A549 (cell line): ENCODE results near the gene MBLAC1.

Experiments
- BHLHE40 ChIP-seq: IDR thresholded peaks from 2 replicates; pipeline ENCODE4 v1.6.1; 2012; ENCODE audit warnings: low read depth, low read length, inconsistent platforms
- CHD2 ChIP-seq: fragments of 150-350 bp; IDR thresholded peaks from 2 replicates; pipeline ENCODE4 v1.6.1; 2014; ENCODE audit warnings: low read length; ENCODE audit not compliant: partially characterized antibody
- CTCF ChIP-seq: fragments of >200 bp; sonication (Bioruptor Twin); formaldehyde crosslinking; IDR thresholded peaks from 3 replicates; pipeline ENCODE4 v1.5.1; 2016
- ELK1 ChIP-seq: fragments of 150-350 bp; IDR thresholded peaks from 2 replicates; pipeline ENCODE4 v1.6.1; 2014; ENCODE audit warnings: low read depth, mild to moderate bottlenecking, low read length
- HMGXB4 ChIP-seq: fragments of 250-450 bp; sonication (Bioruptor Pico); IDR thresholded peaks from 2 replicates; pipeline ENCODE4 v1.5.0; 2021; ENCODE audit warnings: mild to moderate bottlenecking, moderate library complexity, borderline replicate concordance
- MYC ChIP-seq: IDR thresholded peaks from 2 replicates; pipeline ENCODE4 v1.6.1; 2012; ENCODE audit warnings: mild to moderate bottlenecking, inconsistent platforms, low read length, improper control_type of control experiment, borderline replicate concordance
- PHF8 ChIP-seq: fragments of 200-600 bp; sonication (generic); IDR thresholded peaks from 2 replicates; pipeline ENCODE4 v1.6.1; 2016; ENCODE audit warnings: low read depth, mild to moderate bottlenecking, antibody characterized with exemption, moderate library complexity, borderline replicate concordance
- POLR2A ChIP-seq: IDR thresholded peaks from 2 replicates; pipeline ENCODE4 v1.6.1; 2012; ENCODE audit warnings: mild to moderate bottlenecking, low read length
- REST ChIP-seq: fragments of 200-600 bp; sonication (generic); IDR thresholded peaks from 2 replicates; pipeline ENCODE4 v1.6.1; 2016; ENCODE audit warnings: antibody characterized with exemption, mild to moderate bottlenecking, moderate library complexity
- RFX5 ChIP-seq: fragments of 450-650 bp; IDR thresholded peaks from 2 replicates; pipeline ENCODE4 v1.7.1; 2014; ENCODE audit warnings: antibody characterized with exemption, mild to moderate bottlenecking, moderate library complexity
- SMC3 ChIP-seq: fragments of >200 bp; sonication (Bioruptor Twin); formaldehyde crosslinking; IDR thresholded peaks from 3 replicates; pipeline ENCODE4 v1.6.1; 2018; ENCODE audit warnings: inconsistent platforms
- TP53 ChIP-seq: fragments of 250-450 bp; sonication (Bioruptor Pico); IDR thresholded peaks from 2 replicates; pipeline ENCODE4 v1.5.0; 2021; ENCODE audit warnings: mild to moderate bottlenecking, moderate library complexity
- USF2 ChIP-seq: fragments of 450-650 bp; IDR thresholded peaks from 2 replicates; pipeline ENCODE4 v1.6.1; 2014; ENCODE audit warnings: antibody characterized with exemption

GRCh38 chr7:100093054-100093453 lies 33.7 kb upstream of the MBLAC1 start:
- TF ChIP-seq RFX5 (no peak), CTCF (no peak), POLR2A (no peak), USF2 (no peak), SMC3 (no peak), PHF8 (no peak), HMGXB4 (CRISPR knock-in tag) (no peak), ELK1 (no peak), CHD2 (no peak), TP53 (no peak), REST (no peak), MYC (no peak), BHLHE40 (no peak)
